AG09319 (cell line): Measurements from ENCODE around the gene CRBN.

Experiments used
- DNase-seq: peaks from one replicate; pipeline ENCODE4 v3.0.0-alpha.2; 2010; ENCODE audit warnings: low read depth; ENCODE audit errors: extremely low read depth
- TF ChIP-seq, protein P1 (sequence below): IDR thresholded peaks from 2 replicates; pipeline ENCODE4 v1.5.1; 2011; ENCODE audit warnings: low read depth, mild to moderate bottlenecking, inconsistent platforms, low read length, moderate library complexity

The CRBN gene

DNA sequence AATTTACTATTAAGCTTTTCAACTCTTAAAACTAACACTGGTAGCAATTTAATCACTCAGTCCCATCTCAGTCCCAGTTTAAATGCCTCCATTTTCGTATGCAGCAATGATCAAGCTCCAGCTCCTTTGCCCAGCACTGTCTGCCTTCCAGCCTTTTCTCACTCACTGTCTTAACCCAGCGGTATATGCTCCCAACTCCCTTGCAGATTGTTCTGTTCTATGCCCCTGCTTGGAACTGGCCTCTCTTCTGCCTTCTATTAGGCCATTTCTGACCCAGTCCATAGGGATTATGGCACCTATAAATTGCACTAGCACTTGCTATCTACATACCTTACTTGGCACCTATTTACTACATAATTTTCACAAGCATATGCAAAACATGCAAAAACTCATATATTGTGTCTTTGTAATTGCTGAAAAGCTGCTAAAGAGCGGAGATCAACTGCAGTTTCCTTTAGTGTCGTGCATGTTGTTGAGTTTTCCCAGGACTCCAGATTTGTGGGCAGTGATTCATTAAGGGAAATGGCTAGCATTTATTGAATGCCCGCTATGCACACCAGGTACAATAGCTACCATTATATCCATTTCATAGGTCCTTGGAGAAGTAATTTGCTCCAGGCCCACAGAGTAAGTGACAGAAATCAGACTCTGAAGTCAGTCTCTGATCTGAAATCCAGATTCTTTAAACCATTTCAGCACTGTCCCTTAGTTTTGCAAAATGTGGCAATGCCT is 24.4 kb downstream of the CRBN start:
- TF ChIP-seq, protein P1, sequence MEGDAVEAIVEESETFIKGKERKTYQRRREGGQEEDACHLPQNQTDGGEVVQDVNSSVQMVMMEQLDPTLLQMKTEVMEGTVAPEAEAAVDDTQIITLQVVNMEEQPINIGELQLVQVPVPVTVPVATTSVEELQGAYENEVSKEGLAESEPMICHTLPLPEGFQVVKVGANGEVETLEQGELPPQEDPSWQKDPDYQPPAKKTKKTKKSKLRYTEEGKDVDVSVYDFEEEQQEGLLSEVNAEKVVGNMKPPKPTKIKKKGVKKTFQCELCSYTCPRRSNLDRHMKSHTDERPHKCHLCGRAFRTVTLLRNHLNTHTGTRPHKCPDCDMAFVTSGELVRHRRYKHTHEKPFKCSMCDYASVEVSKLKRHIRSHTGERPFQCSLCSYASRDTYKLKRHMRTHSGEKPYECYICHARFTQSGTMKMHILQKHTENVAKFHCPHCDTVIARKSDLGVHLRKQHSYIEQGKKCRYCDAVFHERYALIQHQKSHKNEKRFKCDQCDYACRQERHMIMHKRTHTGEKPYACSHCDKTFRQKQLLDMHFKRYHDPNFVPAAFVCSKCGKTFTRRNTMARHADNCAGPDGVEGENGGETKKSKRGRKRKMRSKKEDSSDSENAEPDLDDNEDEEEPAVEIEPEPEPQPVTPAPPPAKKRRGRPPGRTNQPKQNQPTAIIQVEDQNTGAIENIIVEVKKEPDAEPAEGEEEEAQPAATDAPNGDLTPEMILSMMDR, result no peak
- no peak for DNase-seq

DNA sequence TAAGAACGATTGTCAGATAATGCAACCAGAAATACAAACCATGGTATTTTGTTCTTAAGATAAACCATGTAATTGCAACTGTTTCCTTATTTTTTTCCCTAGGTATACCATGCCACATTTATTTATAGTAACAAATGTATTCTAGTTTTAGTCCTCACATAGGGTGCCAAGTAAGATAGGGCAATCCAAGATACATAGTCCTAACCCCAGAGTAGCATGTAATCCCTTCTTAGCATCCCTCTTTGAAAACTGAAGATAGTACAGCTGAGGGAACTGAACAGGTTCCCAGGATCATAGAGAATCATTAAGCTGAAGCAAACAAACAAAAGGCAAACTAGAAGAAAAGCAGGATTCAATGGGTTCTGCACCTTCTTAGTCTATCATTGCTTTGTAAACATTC is 28.0 kb downstream of the CRBN start:
- TF ChIP-seq, protein P1, result no peak
- DNase-seq, result no peak

DNA sequence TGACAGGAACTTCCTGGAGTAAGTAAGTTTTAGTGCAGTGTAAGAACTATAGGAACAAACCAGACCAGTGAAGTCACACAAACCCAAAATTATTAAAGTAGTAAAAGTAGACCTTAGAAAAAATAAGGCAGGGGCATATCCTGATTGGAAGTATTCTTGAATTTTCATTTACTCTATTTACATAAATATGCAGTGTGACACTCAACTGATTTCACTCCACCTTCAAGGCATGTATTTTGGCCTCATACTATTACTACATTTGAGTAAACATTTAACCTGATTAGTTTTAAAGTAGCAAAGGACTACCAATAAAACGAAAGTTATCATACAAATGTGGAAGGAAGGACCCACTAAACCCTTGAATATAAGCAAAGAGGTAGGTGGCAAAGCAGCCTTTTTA is 29.9 kb downstream of the CRBN start:
- TF ChIP-seq, protein P1, result no peak
- no peak for DNase-seq

DNA sequence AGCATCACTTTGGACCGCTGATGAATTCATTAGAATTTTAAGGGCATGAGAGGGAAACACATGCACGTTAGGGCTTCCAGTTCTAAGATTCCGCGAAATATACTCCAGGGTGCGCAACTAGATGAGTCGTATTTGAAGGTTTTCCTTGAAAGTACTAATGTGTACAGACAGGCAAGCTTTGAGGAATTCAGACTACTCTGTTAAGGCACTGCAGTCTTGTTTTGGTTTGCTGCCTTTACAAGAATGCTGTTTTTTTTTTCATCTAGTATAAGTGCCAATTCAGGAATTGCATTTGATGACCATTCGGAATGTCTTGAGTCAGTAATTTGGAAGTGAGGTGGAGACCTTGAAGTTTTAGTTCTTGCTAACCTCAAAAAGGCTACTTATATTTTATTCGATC is 33.7 kb downstream of the CRBN start:
- no peak for DNase-seq
- TF ChIP-seq, protein P1, result no peak

DNA sequence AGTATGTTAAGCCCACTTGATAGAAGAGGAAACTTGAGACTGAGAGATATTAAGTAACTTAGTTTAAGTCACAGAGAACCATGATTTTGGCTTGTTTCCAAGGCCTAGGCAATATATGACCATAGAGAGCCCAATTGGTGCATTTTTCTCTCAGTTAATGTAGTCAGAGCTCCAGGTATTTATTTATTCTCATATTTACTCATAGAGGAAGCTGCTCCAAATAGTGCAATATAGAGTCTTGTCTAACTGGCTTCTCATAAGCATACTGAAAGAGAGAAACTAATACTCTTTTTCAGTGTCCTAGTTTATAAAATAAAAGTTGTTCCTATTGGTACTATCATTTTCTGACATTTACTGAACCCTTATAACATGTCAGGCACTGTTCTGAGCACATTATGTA is 37.6 kb downstream of the CRBN start:
- TF ChIP-seq, protein P1, result no peak
- DNase-seq, result no peak

DNA sequence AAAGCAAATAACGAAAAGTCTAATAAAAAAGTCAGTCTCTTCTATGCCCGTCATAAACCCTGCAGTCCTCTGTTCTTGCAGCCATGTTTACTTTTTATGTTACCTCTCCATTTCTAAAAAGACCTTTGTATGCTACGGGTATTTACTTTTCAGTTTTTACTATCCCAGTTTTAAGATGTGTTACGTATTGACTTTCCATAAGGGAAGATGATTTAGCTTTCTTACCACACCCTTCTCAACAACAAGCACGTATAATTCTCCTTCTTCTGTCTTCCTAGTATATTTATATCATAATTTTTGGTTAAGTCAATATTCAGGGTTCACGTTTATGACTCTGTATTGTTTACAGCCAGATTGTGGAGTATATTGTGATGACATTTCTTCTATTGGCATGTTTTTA is 42.0 kb downstream of the CRBN start:
- no peak for DNase-seq
- TF ChIP-seq, protein P1, result no peak

DNA sequence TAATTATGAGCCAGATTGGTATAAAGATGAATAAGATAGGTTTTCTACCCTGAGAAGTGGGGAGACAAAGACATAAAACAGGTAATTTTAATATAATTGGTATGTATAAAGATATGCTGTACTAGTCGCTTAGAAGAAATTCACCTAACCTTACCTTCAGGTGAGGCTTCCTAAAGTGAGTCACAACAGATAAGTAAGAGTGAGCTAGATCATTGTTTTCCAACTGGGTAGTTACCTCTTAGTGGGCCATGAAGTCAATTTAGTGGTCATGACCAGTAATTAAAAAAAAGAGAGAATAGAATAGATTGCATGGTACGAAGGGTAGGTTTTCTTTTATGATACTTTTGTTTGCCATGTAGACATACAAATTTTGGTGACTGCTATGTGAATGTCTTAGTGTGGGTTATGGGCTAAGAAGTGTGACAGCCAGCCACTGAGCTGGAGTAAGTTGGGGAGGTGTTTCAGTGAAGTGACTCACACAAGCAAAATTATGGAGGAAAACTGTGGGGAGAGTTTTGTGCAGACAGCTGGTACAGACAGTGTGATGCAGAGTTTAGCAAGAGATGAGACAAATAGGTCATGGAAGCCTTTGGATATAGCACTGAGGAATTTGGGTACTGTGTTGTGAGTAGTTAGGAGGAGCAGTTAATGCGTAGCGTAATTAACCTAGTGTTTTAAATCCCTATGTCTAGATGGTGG is 44.6 kb downstream of the CRBN start:
- TF ChIP-seq, protein P1, result no peak
- DNase-seq, result no peak
